RWPE2 (cell line): Measurements from ENCODE around the gene REPIN1.

Experiments used
- ATAC-seq: fragments of 200-7000 bp; cut with Tn5 transposase; 3 replicates; pipeline ENCODE4 v1.9.1; 2021; ENCODE audit warnings: low read depth
- DNase-seq: peaks from one replicate; pipeline ENCODE4 v3.0.0-alpha.2; 2020; ENCODE audit warnings: low spot score
- H3K27ac ChIP-seq: fragments of 450-650 bp; 2 replicates; pipeline ENCODE4 v1.5.1; 2017; ENCODE audit warnings: mild to moderate bottlenecking; ENCODE audit not compliant: poor library complexity, severe bottlenecking
- H3K27me3 ChIP-seq: fragments of 250-450 bp; sonication (Bioruptor Pico); 2 replicates; pipeline ENCODE4 v1.5.1; 2021; ENCODE audit warnings: mild to moderate bottlenecking, moderate library complexity; ENCODE audit not compliant: insufficient read depth, poor library complexity, severe bottlenecking
- H3K36me3 ChIP-seq: fragments of 250-450 bp; sonication (Bioruptor Pico); 2 replicates; pipeline ENCODE4 v1.5.1; 2020; ENCODE audit warnings: low read depth, mild to moderate bottlenecking, moderate library complexity
- H3K4me1 ChIP-seq: fragments of 250-450 bp; sonication (Bioruptor Pico); 2 replicates; pipeline ENCODE4 v1.5.1; 2021; ENCODE audit warnings: mild to moderate bottlenecking, moderate library complexity; ENCODE audit not compliant: insufficient read depth, poor library complexity, severe bottlenecking
- H3K4me3 ChIP-seq: fragments of 250-450 bp; sonication (Bioruptor Pico); 2 replicates; pipeline ENCODE4 v1.5.1; 2021; ENCODE audit warnings: mild to moderate bottlenecking, moderate library complexity; ENCODE audit not compliant: severe bottlenecking
- H3K9me3 ChIP-seq: fragments of 250-450 bp; sonication (Bioruptor Pico); 2 replicates; pipeline ENCODE4 v1.5.1; 2021; ENCODE audit warnings: mild to moderate bottlenecking, moderate library complexity; ENCODE audit not compliant: severe bottlenecking
- CTCF ChIP-seq: fragments of 450-650 bp; IDR thresholded peaks from one replicate; pipeline ENCODE4 v1.5.1; 2017; ENCODE audit warnings: mild to moderate bottlenecking, moderate library complexity; ENCODE audit not compliant: poor library complexity, severe bottlenecking

Gene REPIN1

GRCh38 chr7:150368096-150368883 is at the start of gene REPIN1:
Gene REPIN1 (plus strand): TSS chr7:150368822. CDS start chr7:150369712, 890 bp downstream.
- H3K27me3 ChIP-seq: no peaks in the 10 kb centered on the region
- H3K9me3 ChIP-seq: no peaks in the 10 kb centered on the region
- peak within 1 kb of the TSS; percentile 39 for H3K27ac ChIP-seq
- no peak for DNase-seq
- H3K36me3 ChIP-seq: peaks cover 10% of the 10 kb centered on the region
- ATAC-seq: peak; percentile 41
- peaks cover 4% of the 10 kb centered on the region for H3K4me1 ChIP-seq
- peak within 1 kb of the TSS; percentile 76 for H3K4me3 ChIP-seq
- TF ChIP-seq CTCF: no peak

- Histone ChIP-seq H3K4me1 (peaks cover 7% of the 10 kb centered on the region), H3K27ac (no peak overlapping the region), H3K36me3 (peaks cover 16% of the 10 kb centered on the region), H3K27me3 (no peaks in the 10 kb centered on the region), H3K4me3 (no peak overlapping the region), H3K9me3 (no peaks in the 10 kb centered on the region)
- ATAC-seq: no peak
- no peak for TF ChIP-seq CTCF
- no peak for DNase-seq
These were observed 46.9 kb upstream of the REPIN1 start for GRCh38 chr7:150321788-150322113.

GRCh38 chr7:150322114-150322832 is 46.3 kb upstream of the REPIN1 start:
- no peak for ATAC-seq

GRCh38 chr7:150322833-150323681 is 45.6 kb upstream of the REPIN1 start, which contains the start of the genes ACTR3C and LRRC61:
Gene ACTR3C (minus strand): TSS chr7:150323545. CDS start chr7:150295296, 28,249 bp downstream.
Gene LRRC61 (plus strand): TSS chr7:150323355. CDS start chr7:150336862, 13,507 bp downstream.
- peak; percentile 32 for TF ChIP-seq CTCF
- ATAC-seq (peak; percentile 76), DNase-seq (no peak)
- Histone ChIP-seq H3K4me3 (peak within 1 kb of the TSS; percentile 83), H3K4me1 (peaks cover 7% of the 10 kb centered on the region), H3K9me3 (no peaks in the 10 kb centered on the region), H3K36me3 (peaks cover 25% of the 10 kb centered on the region), H3K27me3 (no peaks in the 10 kb centered on the region), H3K27ac (peak within 1 kb of the TSS; percentile 58)

More at GRCh38 chr7:150322114-150322832, 46.3 kb upstream of the REPIN1 start:
- peak overlapping the region; percentile 58 for H3K27ac ChIP-seq
- TF ChIP-seq CTCF: no peak
- H3K27me3 ChIP-seq: no peaks in the 10 kb centered on the region
- peak overlapping the region; percentile 83 for H3K4me3 ChIP-seq
- peaks cover 18% of the 10 kb centered on the region for H3K36me3 ChIP-seq
- no peaks in the 10 kb centered on the region for H3K9me3 ChIP-seq
- DNase-seq: no peak
- peaks cover 7% of the 10 kb centered on the region for H3K4me1 ChIP-seq
